ENCODE data around the gene PCYT2.

DNA sequence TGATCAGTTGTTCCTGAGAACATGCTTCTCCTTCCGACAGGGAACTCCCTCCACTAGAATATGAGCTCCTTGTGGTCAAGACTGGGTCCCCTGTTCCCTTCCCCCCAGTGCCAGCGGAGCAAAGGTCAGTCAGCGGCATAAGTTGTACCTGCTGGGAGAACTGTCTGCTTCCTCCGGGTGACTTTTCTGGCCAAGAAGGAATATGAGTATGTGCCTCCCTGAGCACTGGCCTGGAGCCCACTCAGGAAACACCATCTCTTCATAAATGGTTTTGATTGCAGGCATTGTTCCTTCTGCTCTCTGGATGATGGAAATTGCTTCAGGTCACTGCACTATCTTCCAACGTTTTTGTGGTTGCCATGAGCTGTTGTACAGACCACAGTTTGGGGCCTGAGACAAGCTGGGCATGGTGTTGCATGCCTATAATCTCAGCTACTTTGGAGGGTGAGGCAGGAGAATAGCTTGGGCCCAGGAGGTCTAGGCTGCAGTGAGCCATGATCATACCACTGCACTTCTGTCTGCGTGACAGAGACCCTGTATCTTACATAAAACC is 48.0 kb downstream of the PCYT2 start:
- TF ChIP-seq EZH2 (IDR thresholded peaks at IDR 0.05; ENCODE audit: borderline replicate concordance, low read depth, low read length, severe bottlenecking): no peak
- TF ChIP-seq, protein P1, sequence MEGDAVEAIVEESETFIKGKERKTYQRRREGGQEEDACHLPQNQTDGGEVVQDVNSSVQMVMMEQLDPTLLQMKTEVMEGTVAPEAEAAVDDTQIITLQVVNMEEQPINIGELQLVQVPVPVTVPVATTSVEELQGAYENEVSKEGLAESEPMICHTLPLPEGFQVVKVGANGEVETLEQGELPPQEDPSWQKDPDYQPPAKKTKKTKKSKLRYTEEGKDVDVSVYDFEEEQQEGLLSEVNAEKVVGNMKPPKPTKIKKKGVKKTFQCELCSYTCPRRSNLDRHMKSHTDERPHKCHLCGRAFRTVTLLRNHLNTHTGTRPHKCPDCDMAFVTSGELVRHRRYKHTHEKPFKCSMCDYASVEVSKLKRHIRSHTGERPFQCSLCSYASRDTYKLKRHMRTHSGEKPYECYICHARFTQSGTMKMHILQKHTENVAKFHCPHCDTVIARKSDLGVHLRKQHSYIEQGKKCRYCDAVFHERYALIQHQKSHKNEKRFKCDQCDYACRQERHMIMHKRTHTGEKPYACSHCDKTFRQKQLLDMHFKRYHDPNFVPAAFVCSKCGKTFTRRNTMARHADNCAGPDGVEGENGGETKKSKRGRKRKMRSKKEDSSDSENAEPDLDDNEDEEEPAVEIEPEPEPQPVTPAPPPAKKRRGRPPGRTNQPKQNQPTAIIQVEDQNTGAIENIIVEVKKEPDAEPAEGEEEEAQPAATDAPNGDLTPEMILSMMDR (IDR thresholded peaks at IDR 0.05; ENCODE audit: borderline replicate concordance, extremely low read depth, low read length, poor library complexity, severe bottlenecking): no peak

Measured in DND-41 (cell line).